HG03520 (cell line): ENCODE results near the gene NCF2.

Experiments used
- ATAC-seq: cut with Tn5 transposase; IDR thresholded peaks from one replicate; pipeline ENCODE4 v1.9.1; 2021; ENCODE audit warnings: mild to moderate bottlenecking, moderate library complexity; ENCODE audit not compliant: unreplicated experiment

NCF2 gene

DNA sequence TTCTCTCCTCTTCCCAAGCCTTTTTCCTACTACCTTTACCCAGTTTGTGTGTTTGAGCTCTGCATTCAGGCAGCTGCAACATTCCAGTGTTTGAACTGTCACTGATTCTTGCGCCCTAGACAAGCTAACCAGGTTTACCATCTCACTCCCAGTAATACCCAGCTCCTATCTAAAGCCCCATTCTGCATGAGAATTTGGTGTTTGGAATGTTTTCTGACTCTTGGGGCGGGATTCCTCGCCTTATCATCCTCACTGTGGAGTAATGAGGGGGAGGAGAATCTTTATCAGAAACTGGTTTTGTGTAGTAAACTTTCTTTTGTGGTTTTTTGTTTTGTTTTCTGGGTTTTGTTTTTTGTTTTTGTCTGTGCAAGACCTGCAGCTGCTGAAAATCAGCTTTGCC is 36.5 kb downstream of the NCF2 start:
- ATAC-seq = no peak

- no peak for ATAC-seq
Measured at GRCh38 chr1:183553331-183553730, 36.9 kb downstream of the NCF2 start.

- ATAC-seq = no peak
Measured at GRCh38 chr1:183552891-183553290, 37.4 kb downstream of the NCF2 start.

GRCh38 chr1:183552441-183552840 is 37.8 kb downstream of the NCF2 start:
- no peak for ATAC-seq

DNA sequence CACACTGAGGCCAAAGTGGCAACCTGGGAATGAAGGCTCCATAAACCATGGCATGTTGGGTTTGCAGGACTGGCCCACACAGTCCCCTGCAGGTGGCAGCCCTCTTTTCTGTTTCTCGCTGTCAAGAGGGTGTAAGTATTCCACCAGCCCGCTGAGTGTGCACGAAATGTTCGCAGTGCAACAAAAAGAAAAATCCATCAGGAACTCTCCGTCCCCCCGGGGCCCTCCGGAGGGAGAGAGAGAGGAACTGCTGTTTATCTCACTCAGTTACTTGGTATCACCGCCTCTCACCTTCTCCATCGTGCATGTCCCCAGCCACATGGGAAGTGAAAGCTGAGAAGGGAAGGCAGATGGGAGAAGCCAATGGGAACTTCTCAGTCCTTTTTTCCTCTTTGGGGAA is 38.3 kb downstream of the NCF2 start:
- ATAC-seq = no peak

DNA sequence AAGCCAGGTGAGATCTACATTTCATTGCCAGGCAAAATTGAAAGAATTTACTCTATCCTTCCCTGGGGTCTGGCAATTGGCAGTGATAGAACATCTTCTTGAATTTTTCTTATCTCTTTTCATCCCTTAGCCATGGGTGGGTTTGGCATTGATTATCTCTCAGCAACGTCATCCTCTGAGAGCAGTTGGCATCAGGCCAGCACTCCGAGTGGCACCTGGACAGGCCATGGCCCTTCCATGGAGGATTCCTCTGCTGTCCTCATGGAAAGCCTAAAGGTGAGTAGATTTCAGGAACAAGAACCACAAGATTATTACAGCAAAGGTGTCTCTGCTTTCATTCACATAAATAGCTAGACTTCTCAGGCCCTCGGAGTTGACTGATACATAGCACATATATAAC is 39.3 kb downstream of the NCF2 start:
- no peak for ATAC-seq

DNA sequence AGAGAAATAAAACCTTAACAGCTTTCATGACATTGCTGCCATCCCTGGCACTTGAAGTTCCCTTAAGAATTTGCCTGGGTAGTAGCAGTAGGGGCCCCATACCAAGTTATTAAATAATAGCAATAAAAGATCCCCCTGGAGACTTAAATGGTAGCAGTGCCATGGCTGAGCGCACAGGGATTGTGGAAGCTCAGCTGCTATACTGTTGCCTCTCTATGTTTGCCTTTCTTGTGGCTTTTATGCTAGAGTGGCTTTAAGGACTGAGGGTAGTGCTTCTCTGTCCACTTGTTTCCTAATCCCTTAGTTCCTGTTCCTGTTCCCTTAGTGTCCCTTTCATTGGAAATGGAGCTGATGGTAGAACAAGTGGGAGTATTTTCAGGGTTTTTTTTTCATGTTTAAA is 42.1 kb downstream of the NCF2 start:
- no peak for ATAC-seq

DNA sequence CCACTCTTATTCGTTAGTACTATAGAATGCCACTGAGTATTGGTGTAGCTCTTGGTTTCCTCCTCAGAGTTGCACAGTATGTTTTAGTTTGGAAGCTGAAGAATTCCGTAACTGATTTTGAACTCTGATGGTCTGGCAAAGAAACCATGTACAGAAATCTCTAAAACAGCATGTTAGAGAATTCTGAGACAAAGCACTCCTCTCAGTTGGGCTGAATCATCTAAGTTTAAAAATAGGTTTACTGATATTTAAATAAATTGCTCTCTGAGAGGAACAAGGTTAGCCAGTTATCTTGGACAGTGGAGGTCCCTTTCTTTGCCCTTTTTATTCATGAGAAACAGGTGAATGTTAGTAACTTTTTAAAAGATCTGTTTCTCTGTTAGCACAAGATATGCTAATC is 43.8 kb downstream of the NCF2 start:
- ATAC-seq = no peak

DNA sequence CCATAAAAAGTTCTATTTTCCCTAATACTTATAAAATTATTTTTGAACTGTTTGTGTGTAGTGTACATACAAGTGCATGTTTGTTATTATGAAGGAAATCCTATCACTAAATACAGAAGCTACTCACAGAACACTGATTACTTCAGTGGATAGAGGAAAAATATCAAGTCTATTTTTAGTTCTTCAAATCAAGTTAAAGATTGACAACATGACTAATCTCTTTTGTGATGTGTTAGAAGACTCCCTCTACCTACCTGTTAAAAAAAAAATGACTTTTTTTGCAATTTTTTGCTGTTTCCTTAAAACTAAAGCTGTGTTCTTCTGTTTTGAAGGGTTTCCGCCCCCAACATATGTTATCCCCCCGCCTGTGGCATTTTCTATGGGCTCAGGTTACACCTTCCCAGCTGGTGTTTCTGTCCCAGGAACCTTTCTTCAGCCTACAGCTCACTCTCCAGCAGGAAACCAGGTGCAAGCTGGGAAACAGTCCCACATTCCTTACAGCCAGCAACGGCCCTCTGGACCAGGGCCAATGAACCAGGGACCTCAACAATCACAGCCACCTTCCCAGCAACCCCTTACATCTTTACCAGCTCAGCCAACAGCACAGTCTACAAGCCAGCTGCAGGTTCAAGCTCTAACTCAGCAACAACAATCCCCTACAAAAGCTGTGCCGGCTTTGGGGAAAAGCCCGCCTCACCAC is 45.5 kb downstream of the NCF2 start:
- no peak for ATAC-seq

GRCh38 chr1:183543619-183544204 is 46.5 kb downstream of the NCF2 start:
- ATAC-seq = no peak

GRCh38 chr1:183537405-183537804 is 52.9 kb downstream of the NCF2 start:
- ATAC-seq = no peak

DNA sequence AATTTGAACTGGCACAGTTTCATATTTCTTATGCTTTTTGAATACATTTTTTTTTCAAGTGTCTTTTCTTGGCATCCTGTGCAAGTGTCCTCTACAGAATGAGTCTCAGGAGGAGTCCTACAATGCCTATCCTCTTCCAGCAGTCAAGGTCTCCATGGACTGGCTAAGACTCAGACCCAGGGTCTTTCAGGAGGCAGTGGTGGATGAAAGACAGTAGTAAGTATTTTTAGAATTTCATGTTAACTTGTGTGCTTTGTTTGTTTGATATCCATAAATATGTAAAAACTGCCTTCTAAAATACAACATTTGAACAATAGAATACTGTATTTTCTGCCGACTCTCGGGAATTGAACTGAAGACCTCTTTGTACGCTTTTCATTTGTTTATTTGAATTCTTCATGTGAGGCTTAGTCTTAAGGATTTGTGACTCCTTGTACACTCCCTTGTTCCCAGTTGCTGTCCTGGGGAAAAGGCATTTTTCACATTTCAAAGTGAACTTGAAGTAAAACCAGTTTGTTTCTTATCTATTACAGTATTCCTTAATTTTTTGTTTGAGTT is 56.6 kb downstream of the NCF2 start:
- ATAC-seq = no peak

DNA sequence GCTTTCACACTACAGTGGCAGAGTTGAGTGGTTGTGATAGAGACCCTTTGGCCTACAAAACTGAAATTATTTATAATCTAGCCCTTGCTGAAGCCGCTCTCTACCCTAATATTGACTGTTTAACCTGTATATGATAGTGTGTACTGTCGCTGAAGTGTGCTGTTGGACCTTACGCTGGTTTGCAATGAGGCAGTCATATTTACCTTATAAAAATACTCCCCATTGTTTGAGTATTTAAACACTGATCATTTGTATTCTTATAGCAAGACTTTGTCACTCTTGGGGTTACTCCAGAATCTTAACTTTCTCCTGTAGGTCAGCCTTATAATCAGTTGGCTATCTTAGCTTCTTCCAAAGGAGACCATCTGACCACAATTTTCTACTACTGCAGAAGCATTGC is 61.7 kb downstream of the NCF2 start:
- ATAC-seq = no peak

DNA sequence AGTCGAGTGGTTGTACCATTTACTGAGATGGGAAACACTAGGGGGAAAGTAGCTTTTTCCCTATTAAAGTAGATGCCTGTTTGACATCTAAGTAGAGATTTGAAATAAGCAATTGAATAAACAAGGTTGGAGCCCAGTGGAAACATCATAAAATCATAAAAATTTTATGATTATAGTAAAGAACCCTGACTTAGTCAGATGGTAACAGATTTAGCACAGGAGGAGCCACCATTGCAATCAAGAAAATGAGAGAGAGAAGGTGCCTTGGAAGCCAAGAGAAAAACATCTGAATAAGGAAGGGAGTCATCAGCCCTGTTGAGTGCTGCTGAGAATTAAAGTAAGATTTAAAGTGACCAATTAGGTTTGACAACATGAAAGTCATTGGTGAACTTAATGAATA is 68.2 kb downstream of the NCF2 start:
- no peak for ATAC-seq

GRCh38 chr1:183520379-183520778 is 69.9 kb downstream of the NCF2 start:
- no peak for ATAC-seq

DNA sequence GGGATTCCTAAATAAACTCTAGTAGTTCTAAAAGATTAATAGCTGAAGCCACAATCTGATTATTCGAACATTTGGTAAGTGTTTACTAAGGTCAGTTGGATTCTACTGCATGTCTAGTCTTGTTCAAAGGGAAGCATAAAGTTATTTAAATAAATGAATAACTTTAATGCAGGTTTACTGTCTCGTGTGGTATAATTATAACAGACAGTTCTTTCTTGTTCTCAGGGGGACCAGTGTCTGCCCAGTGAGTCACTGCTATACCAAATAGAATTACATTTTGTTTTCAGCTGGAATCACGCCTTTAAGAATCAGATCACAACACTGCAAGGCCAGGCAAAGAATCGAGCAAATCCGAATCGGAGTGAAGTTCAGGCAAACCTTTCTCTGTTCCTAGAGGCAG is 72.9 kb downstream of the NCF2 start:
- no peak for ATAC-seq

DNA sequence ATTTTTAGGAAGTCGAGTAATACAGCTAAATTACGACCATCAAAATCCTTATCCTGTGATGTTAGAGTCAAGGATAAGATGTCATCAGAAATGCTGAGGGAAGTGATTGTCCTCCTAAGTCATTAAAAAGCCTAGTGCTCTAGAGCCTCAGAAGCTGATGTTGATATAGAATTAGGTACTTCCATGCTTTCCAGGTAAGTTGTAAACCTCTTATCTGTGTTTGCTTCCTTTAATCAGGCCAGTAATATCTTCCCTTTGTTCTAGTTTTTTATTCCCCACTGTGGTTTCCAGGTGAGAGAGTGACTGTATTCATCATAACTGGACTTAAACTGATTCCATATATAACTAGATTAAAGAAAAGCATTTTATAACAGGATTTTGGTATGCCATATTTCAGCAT is 73.5 kb downstream of the NCF2 start:
- ATAC-seq = no peak

DNA sequence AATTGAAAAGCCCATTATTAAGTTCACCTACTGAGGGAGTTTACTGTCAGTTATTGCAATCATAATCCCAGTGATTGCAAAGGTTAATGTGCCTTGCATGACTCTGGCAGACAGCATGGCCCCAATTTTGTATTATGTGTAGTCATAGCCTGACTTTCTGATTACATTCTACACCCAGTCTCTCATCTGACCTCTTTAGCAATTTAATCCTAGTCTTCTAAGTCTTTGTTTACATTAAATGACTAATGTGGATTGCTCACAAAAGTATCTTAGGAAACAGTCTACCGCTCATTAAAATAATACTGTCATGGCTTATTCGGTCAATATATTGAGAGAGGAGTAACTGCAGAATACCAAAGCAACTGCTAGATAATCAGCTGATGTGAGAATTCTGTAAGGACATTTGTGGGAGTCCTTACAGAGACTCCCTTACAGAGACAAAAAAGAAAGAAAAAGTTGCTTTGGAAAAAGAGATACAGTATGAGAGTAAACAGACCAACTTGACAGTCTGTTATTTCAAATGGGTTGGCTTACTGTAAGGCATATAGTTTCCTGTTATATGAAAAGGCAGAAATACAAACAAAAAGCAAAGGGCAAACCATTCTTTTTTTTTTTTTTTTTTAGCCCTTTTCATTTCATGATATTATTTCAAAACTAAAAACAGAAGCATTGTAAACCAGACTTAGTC is 75.1 kb downstream of the NCF2 start:
- no peak for ATAC-seq

GRCh38 chr1:183514235-183514634 is 76.0 kb downstream of the NCF2 start:
- no peak for ATAC-seq

GRCh38 chr1:183512450-183512849 is 77.8 kb downstream of the NCF2 start:
- no peak for ATAC-seq

- no peak for ATAC-seq
Measured at GRCh38 chr1:183508694-183509093, 81.6 kb downstream of the NCF2 start.

GRCh38 chr1:183506561-183506960 is 83.7 kb downstream of the NCF2 start:
- no peak for ATAC-seq
